Right lobe of liver (tissue), 4 donors: Measurements from ENCODE around the gene MTA1.

Experiments
- CTCF ChIP-seq, 4 donors: fragments of 200-600 bp in 3 of 4; fragments of 450-650 bp in 1 of 4; IDR thresholded peaks; one replicate each; pipeline versions ENCODE4 v1.5.1 to v1.8.0; 2016 to 2022; ENCODE audit warnings: antibody characterized with exemption in 4 of 4, mild to moderate bottlenecking in 2 of 4
- POLR2A ChIP-seq: fragments of 450-650 bp; IDR thresholded peaks from one replicate; pipeline ENCODE4 v1.6.1; 2017; ENCODE audit warnings: antibody characterized with exemption, mild to moderate bottlenecking
- donor health status: DM: no; HTN: no; CAD: no.
- donor health status: DM: no; HTN: no; CAD: no.
- donor health status: DM: no; HTN: yes; CAD: no.

DNA sequence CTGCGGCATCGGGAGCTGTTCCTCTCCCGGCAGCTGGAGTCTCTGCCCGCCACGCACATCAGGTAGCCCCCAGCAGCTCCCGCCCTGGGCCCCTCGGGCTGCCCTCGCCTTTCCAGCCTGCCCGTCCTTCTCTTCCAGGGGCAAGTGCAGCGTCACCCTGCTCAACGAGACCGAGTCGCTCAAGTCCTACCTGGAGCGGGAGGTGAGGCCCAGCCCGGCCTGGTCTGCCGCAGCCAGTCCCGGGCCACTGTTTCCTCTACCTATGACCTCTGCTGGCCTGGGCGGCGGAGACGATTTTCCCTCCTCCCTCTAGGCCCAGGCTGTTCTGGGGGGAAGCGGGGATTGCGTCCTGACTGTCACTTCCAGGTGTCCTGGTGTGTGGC lies 30.5 kb downstream of the MTA1 start:
- TF ChIP-seq CTCF (IDR thresholded peaks at IDR 0.05): no peak
- no peak for TF ChIP-seq POLR2A
